Bone marrow (tissue), 2 donors: ENCODE data around the gene CFAP74.
"Not testable (repeated sequence)": the region's sequence is repeated elsewhere in the genome, so short reads cannot be mapped to it uniquely, and the experiment has no call there.

Experiments
- DNase-seq, 2 donors: peaks; one replicate each; lab custom pipeline; 2025; lab: John Stamatoyannopoulos, UW

The CFAP74 gene

GRCh38 chr1:1987142-1987510 lies 16.5 kb downstream of the CFAP74 start:
- no peak for DNase-seq

GRCh38 chr1:1986451-1987141 lies 17.0 kb downstream of the CFAP74 start:
- no peak for DNase-seq

GRCh38 chr1:1985375-1986050 lies 18.1 kb downstream of the CFAP74 start:
- no peak for DNase-seq

- no peak for DNase-seq
Measured at GRCh38 chr1:1984560-1985070, 19.0 kb downstream of the CFAP74 start.

- no peak for DNase-seq
Measured at GRCh38 chr1:1982379-1983232, 21.0 kb downstream of the CFAP74 start.

GRCh38 chr1:1981631-1982327 lies 21.8 kb downstream of the CFAP74 start:
- DNase-seq = not testable (repeated sequence)

- no peak for DNase-seq
Measured at GRCh38 chr1:1981142-1981500, 22.5 kb downstream of the CFAP74 start.

- no peak for DNase-seq
Measured at GRCh38 chr1:1980467-1981141, 23.0 kb downstream of the CFAP74 start.

GRCh38 chr1:1979482-1980165 lies 24.0 kb downstream of the CFAP74 start:
- DNase-seq = no peak

- not testable (repeated sequence) for DNase-seq
Measured at GRCh38 chr1:1978690-1979481, 24.7 kb downstream of the CFAP74 start.

GRCh38 chr1:1978108-1978507 lies 25.5 kb downstream of the CFAP74 start:
- no peak for DNase-seq

- no peak for DNase-seq
Measured at GRCh38 chr1:1976031-1976430, 27.6 kb downstream of the CFAP74 start.

- no peak for DNase-seq
Measured at GRCh38 chr1:1975535-1975934, 28.1 kb downstream of the CFAP74 start.

GRCh38 chr1:1974834-1975233 lies 28.8 kb downstream of the CFAP74 start:
- no peak for DNase-seq

GRCh38 chr1:1973716-1974642 lies 29.6 kb downstream of the CFAP74 start:
- no peak for DNase-seq

- no peak for DNase-seq
Measured at GRCh38 chr1:1972976-1973715, 30.4 kb downstream of the CFAP74 start.

GRCh38 chr1:1971688-1972087 lies 31.9 kb downstream of the CFAP74 start:
- DNase-seq = no peak

GRCh38 chr1:1971017-1971416 lies 32.6 kb downstream of the CFAP74 start:
- no peak for DNase-seq
